CD4-positive, CD25-positive, alpha-beta regulatory T cell (primary cell): ENCODE data around the gene SIRT3. TPM values are rescaled to one million over a fixed set of nuclear protein-coding genes. Genes with fewer than 3 reads are reported as not detected.
A peak's percentile ranks its signal among the peaks of the same experiment; 100 is the strongest.

Experiments used
- ATAC-seq, 2 donors: fragments of 150-1000 bp; cut with Tn5 transposase; one replicate each; pipeline ENCODE4 v1.10.0; 2021; ENCODE audit warnings: low read depth in 2 of 2, moderate number of reproducible peaks in 2 of 2, moderate library complexity in 1 of 2
- DNase-seq, 3 donors: peaks; one replicate each; pipeline versions ENCODE4 v3.0.0 to v3.0.0-alpha.2; 2012 to 2022; ENCODE audit warnings: mixed read lengths in 1 of 3
- H3K27ac ChIP-seq: one replicate; pipeline ENCODE4 v1.7.0; 2013; ENCODE audit warnings: mild to moderate bottlenecking, low read length; ENCODE audit not compliant: insufficient read depth, poor library complexity, severe bottlenecking
- H3K27me3 ChIP-seq: one replicate; pipeline ENCODE4 v1.7.0; 2013; ENCODE audit warnings: low read length; ENCODE audit not compliant: control insufficient read depth, insufficient read depth
- H3K36me3 ChIP-seq: one replicate; pipeline ENCODE4 v1.7.0; 2013; ENCODE audit warnings: mild to moderate bottlenecking, low read length, moderate library complexity; ENCODE audit not compliant: control insufficient read depth, insufficient read depth
- H3K4me1 ChIP-seq: 2 replicates; pipeline ENCODE4 v1.7.0; 2013; ENCODE audit warnings: mild to moderate bottlenecking, low read length; ENCODE audit not compliant: insufficient read depth, control insufficient read depth, poor library complexity, severe bottlenecking
- H3K4me3 ChIP-seq: one replicate; pipeline ENCODE4 v1.7.0; 2013; ENCODE audit warnings: low read depth, mild to moderate bottlenecking, low read length, moderate library complexity
- H3K9me3 ChIP-seq, 2 experiments: 1 replicate in 1 of 2; 2 replicates in 1 of 2; pipeline ENCODE4 v1.7.0; 2013; ENCODE audit warnings: low read length in 2 of 2, mild to moderate bottlenecking in 1 of 2, moderate library complexity in 1 of 2; ENCODE audit not compliant: control insufficient read depth in 2 of 2
- H3K27ac Mint-ChIP-seq, 3 donors: one replicate each; pipeline ENCODE4 v1.8.0; 2020 to 2022; ENCODE audit warnings: mild to moderate bottlenecking in 3 of 3, mixed read lengths in 3 of 3, moderate library complexity in 2 of 3
- H3K27me3 Mint-ChIP-seq: one replicate; pipeline ENCODE4 v1.8.0; 2022; ENCODE audit warnings: mild to moderate bottlenecking, mixed read lengths
- H3K36me3 Mint-ChIP-seq: one replicate; pipeline ENCODE4 v1.8.0; 2020; ENCODE audit warnings: mixed read lengths
- H3K4me1 Mint-ChIP-seq, 4 donors: one replicate each; pipeline ENCODE4 v1.8.0; 2020 to 2022; ENCODE audit warnings: mixed read lengths in 4 of 4, mild to moderate bottlenecking in 1 of 4
- H3K4me3 Mint-ChIP-seq, 4 donors: one replicate each; pipeline ENCODE4 v1.8.0; 2020 to 2022; ENCODE audit warnings: mild to moderate bottlenecking in 4 of 4, mixed read lengths in 4 of 4, moderate library complexity in 3 of 4
- H3K9me3 Mint-ChIP-seq, 7 donors: one replicate each; pipeline ENCODE4 v1.8.0; 2020 to 2022; ENCODE audit warnings: mixed read lengths in 7 of 7, mild to moderate bottlenecking in 3 of 7, moderate library complexity in 2 of 7
- polyA plus RNA-seq, 4 donors: library from polyadenylated mRNA; unstranded; fragments of 300-500 nt; fragmentation: Illumina TruSeq; gene quantifications; one replicate each; pipeline ENCODE4 v1.2.3, GENCODE V29; 2021
- total RNA-seq: library from RNA; stranded (reverse); gene quantifications from one replicate; pipeline ENCODE4 v1.2.3, GENCODE V29; 2022

The SIRT3 gene
- total and polyA plus RNA-seq, 5 donors from 2014 or later, result 6.9 to 14.2 (median 11.6) TPM

- H3K36me3 Mint-ChIP-seq, result peaks cover 30% of the 10 kb centered on the region
- H3K4me1 ChIP-seq, result peaks cover 68% of the 10 kb centered on the region
- DNase-seq, result peak in 2 of 3 donors; percentile 16 to 40
- H3K4me3 ChIP-seq, result peak overlapping the region; percentile 91
- H3K36me3 ChIP-seq, result peaks cover 48% of the 10 kb centered on the region
- H3K4me3 Mint-ChIP-seq, result peak overlapping the region; percentile 96 to 98 (median 97)
- H3K27me3 ChIP-seq, result no peaks in the 10 kb centered on the region
- no peaks in the 10 kb centered on the region for H3K9me3 ChIP-seq
- peaks cover 0 to 72% (median 40%) of the 10 kb centered on the region in 4 donors for H3K4me1 Mint-ChIP-seq
- H3K9me3 Mint-ChIP-seq, result peaks cover 0 to 1% (median 0%) of the 10 kb centered on the region in 7 donors
- peak overlapping the region; percentile 97 to 99 (median 99) for H3K27ac Mint-ChIP-seq
- H3K27me3 Mint-ChIP-seq, result peaks cover 4% of the 10 kb centered on the region
- ATAC-seq, result no peak
- peak overlapping the region; percentile 98 for H3K27ac ChIP-seq
These were observed 29.5 kb downstream of the SIRT3 start for GRCh38 chr11:206526-207207.

- peaks cover 43% of the 10 kb centered on the region for H3K36me3 ChIP-seq
- H3K4me3 ChIP-seq, result peak overlapping the region; percentile 91
- H3K27ac Mint-ChIP-seq, result peak overlapping the region; percentile 83 to 99 (median 97)
- H3K27me3 ChIP-seq, result no peaks in the 10 kb centered on the region
- H3K4me1 Mint-ChIP-seq, result peaks cover 0 to 71% (median 39%) of the 10 kb centered on the region in 4 donors
- ATAC-seq (no peak), DNase-seq (no peak)
- H3K36me3 Mint-ChIP-seq, result peaks cover 23% of the 10 kb centered on the region
- peaks cover 0 to 1% (median 0%) of the 10 kb centered on the region in 7 donors for H3K9me3 Mint-ChIP-seq
- peaks cover 4% of the 10 kb centered on the region for H3K27me3 Mint-ChIP-seq
- no peak overlapping the region for H3K27ac ChIP-seq
- peak overlapping the region; percentile 96 to 98 (median 97) for H3K4me3 Mint-ChIP-seq
- no peaks in the 10 kb centered on the region for H3K9me3 ChIP-seq
- H3K4me1 ChIP-seq, result peaks cover 71% of the 10 kb centered on the region
These were observed 30.1 kb downstream of the SIRT3 start for GRCh38 chr11:206002-206384.

GRCh38 chr11:205221-206001 lies 30.7 kb downstream of the SIRT3 start:
- ATAC-seq (no peak), DNase-seq (no peak)
- no peak overlapping the region for H3K27ac ChIP-seq
- Mint-ChIP-seq H3K9me3 (peaks cover 0 to 1% (median 0%) of the 10 kb centered on the region in 7 donors), H3K27me3 (peaks cover 4% of the 10 kb centered on the region), H3K36me3 (peaks cover 23% of the 10 kb centered on the region), H3K27ac (peak overlapping the region in 1 of 3 donors; percentile 99), H3K4me1 (peaks cover 0 to 70% (median 38%) of the 10 kb centered on the region in 4 donors), H3K4me3 (peak overlapping the region; percentile 96 to 98 (median 97))
- H3K4me3 ChIP-seq, result no peak overlapping the region
- H3K27me3 ChIP-seq, result no peaks in the 10 kb centered on the region
- peaks cover 67% of the 10 kb centered on the region for H3K4me1 ChIP-seq
- no peaks in the 10 kb centered on the region for H3K9me3 ChIP-seq
- H3K36me3 ChIP-seq, result peaks cover 38% of the 10 kb centered on the region

GRCh38 chr11:204587-205109 lies 31.5 kb downstream of the SIRT3 start:
- ATAC-seq (no peak), DNase-seq (no peak)
- peaks cover 0 to 1% (median 0%) of the 10 kb centered on the region in 7 donors for H3K9me3 Mint-ChIP-seq
- no peaks in the 10 kb centered on the region for H3K27me3 ChIP-seq
- H3K27me3 Mint-ChIP-seq, result peaks cover 4% of the 10 kb centered on the region
- H3K4me3 Mint-ChIP-seq, result peak overlapping the region in 3 of 4 donors; percentile 43 to 97 (median 48)
- H3K36me3 ChIP-seq, result peaks cover 32% of the 10 kb centered on the region
- H3K27ac Mint-ChIP-seq, result no peak overlapping the region
- H3K4me1 Mint-ChIP-seq, result peaks cover 0 to 63% (median 33%) of the 10 kb centered on the region in 4 donors
- no peak overlapping the region for H3K4me3 ChIP-seq
- peaks cover 60% of the 10 kb centered on the region for H3K4me1 ChIP-seq
- no peaks in the 10 kb centered on the region for H3K9me3 ChIP-seq
- H3K36me3 Mint-ChIP-seq, result peaks cover 18% of the 10 kb centered on the region
- H3K27ac ChIP-seq, result no peak overlapping the region

GRCh38 chr11:203945-204586 lies 32.1 kb downstream of the SIRT3 start:
- Histone ChIP-seq H3K9me3 (no peaks in the 10 kb centered on the region), H3K4me3 (no peak overlapping the region), H3K27ac (no peak overlapping the region), H3K27me3 (no peaks in the 10 kb centered on the region), H3K4me1 (peaks cover 54% of the 10 kb centered on the region), H3K36me3 (peaks cover 32% of the 10 kb centered on the region)
- H3K27ac Mint-ChIP-seq, result peak overlapping the region in 1 of 3 donors; percentile 67
- H3K36me3 Mint-ChIP-seq, result peaks cover 18% of the 10 kb centered on the region
- peaks cover 0 to 60% (median 33%) of the 10 kb centered on the region in 4 donors for H3K4me1 Mint-ChIP-seq
- H3K27me3 Mint-ChIP-seq, result peaks cover 4% of the 10 kb centered on the region
- peak overlapping the region in 3 of 4 donors; percentile 43 to 97 (median 55) for H3K4me3 Mint-ChIP-seq
- DNase-seq (no peak), ATAC-seq (no peak)
- H3K9me3 Mint-ChIP-seq, result peaks cover 0 to 1% (median 0%) of the 10 kb centered on the region in 7 donors

GRCh38 chr11:203056-203944 lies 32.8 kb downstream of the SIRT3 start:
- no peak for ATAC-seq
- H3K27ac Mint-ChIP-seq, result peak overlapping the region; percentile 52 to 67 (median 67)
- peak overlapping the region; percentile 41 to 97 (median 66) for H3K4me3 Mint-ChIP-seq

More at GRCh38 chr11:203056-203944, 32.8 kb downstream of the SIRT3 start:
- Histone ChIP-seq H3K27ac (no peak overlapping the region), H3K4me3 (no peak overlapping the region), H3K9me3 (no peaks in the 10 kb centered on the region), H3K36me3 (peaks cover 32% of the 10 kb centered on the region), H3K4me1 (peaks cover 50% of the 10 kb centered on the region), H3K27me3 (no peaks in the 10 kb centered on the region)
- no peak for DNase-seq
- Mint-ChIP-seq H3K36me3 (peaks cover 18% of the 10 kb centered on the region), H3K27me3 (peaks cover 4% of the 10 kb centered on the region), H3K4me1 (peaks cover 0 to 59% (median 33%) of the 10 kb centered on the region in 4 donors), H3K9me3 (peaks cover 0 to 1% (median 0%) of the 10 kb centered on the region in 7 donors)
